ENCODE measurements around the gene RPS6KC1. TPM values are rescaled to one million over a fixed set of nuclear protein-coding genes. Genes with fewer than 3 reads are reported as not detected.

Gene RPS6KC1, protein sequence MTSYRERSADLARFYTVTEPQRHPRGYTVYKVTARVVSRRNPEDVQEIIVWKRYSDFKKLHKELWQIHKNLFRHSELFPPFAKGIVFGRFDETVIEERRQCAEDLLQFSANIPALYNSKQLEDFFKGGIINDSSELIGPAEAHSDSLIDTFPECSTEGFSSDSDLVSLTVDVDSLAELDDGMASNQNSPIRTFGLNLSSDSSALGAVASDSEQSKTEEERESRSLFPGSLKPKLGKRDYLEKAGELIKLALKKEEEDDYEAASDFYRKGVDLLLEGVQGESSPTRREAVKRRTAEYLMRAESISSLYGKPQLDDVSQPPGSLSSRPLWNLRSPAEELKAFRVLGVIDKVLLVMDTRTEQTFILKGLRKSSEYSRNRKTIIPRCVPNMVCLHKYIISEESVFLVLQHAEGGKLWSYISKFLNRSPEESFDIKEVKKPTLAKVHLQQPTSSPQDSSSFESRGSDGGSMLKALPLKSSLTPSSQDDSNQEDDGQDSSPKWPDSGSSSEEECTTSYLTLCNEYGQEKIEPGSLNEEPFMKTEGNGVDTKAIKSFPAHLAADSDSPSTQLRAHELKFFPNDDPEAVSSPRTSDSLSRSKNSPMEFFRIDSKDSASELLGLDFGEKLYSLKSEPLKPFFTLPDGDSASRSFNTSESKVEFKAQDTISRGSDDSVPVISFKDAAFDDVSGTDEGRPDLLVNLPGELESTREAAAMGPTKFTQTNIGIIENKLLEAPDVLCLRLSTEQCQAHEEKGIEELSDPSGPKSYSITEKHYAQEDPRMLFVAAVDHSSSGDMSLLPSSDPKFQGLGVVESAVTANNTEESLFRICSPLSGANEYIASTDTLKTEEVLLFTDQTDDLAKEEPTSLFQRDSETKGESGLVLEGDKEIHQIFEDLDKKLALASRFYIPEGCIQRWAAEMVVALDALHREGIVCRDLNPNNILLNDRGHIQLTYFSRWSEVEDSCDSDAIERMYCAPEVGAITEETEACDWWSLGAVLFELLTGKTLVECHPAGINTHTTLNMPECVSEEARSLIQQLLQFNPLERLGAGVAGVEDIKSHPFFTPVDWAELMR
- total RNA-seq = 22.3 and 35.9 TPM in 2 replicates

DNA sequence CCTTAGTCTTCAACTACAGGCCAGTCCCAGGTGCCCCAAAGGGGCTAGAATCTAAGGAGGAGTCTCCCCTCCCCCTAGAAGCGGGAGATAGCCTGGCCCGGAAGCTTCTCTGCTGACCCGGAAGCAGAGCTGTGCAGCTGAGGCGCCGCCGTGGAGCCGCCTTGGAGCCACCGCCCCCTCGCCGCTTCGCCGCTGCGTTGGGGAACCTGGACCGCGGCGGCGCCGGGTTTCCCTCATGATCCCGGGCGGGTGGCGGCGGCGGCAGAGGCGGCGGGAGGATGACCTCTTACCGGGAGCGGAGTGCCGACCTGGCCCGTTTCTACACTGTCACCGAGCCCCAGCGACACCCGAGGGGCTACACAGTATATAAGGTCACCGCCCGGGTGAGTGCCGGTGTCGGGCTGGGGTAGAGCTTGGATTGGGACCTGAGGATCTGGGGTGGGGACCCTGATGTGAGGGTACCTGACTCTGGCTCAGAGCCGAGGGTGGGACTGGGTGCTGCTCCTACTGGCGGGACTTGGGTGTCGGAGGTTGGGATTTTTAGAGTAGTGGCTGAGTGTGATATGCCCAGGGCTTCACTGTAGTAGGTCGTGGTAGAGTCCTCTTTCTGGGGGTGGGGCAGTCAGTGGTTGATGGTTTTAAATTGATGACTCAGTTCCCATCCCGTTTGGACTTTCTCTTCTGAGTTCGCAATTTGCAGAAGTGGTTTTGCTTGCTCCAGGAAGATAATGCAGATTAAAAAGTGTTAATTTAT, at the start of gene RPS6KC1:
Gene RPS6KC1 (plus strand): TSS at position 115 of the 754 bp plus-strand sequence. CDS start 164 bp downstream, at position 279.

DNA sequence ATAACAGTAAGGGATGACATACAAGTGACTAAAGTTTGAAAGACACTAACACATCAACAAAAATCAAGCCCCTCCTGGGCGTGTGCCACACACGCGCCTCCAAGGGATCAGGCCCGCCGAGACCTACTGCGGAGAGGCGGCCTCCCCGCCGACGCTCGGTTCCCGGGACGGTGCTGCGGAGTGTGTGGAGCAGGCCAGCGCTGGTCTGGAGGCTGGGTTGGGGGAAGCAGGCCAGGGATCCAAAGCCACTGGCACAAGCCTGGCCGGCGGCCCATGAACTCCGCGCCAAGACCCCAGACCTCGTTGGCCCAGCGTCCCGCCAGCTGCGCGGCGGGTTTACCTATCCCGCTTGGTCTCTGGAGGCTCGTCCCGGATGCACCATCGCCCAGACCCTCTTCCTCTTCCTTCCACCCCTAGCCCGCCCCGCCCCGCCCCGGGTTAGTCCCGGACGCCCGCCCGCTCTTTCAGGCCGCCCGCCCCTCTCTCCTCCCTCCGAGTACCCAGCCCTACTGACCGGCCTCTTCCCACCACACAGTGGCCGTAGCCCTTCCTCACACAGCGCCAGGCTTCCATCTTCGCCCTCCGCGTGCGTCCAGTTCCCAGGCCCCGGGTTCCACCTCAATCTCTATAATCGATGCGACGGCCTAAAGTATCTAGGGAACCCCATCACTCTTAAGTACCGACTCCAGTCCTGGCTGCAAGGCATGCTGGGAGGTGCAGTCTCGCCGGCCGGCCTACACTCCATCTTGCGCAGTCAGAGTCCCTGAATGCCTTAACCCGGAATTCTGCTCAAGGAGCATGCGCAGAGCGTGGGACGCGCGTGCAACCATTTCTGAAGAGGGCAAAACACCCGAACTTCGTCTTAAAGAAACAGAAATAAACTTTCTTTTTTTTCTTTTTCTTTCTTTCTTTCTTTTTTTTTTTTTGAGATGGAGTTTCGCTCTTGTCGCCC, 35.7 kb upstream of the RPS6KC1 start, which contains the start of gene ANGEL2:
Gene ANGEL2 (minus strand): TSS at position 769 of the 952 bp plus-strand sequence. CDS start 196 bp downstream, at position 573.

Other genes with a start within 250 kb of the RPS6KC1 start
- not detected in 2 replicates for gene SPATA45, start 203.6 kb upstream of the RPS6KC1 start, total RNA-seq
- 5.4 and 6.1 TPM in 2 replicates for gene FLVCR1, start 193.0 kb upstream of the RPS6KC1 start, total RNA-seq
- gene VASH2, start 100.7 kb upstream of the RPS6KC1 start, total RNA-seq = 1.1 and 3.7 TPM in 2 replicates
- 36.0 and 46.3 TPM in 2 replicates for gene ANGEL2, start 35.4 kb upstream of the RPS6KC1 start, total RNA-seq

Measured in bronchial smooth muscle cell (primary cell).